Testis (tissue), 5 donors: ENCODE measurements around the gene GPR153. TPM values are rescaled to one million over a fixed set of nuclear protein-coding genes. Genes with fewer than 3 reads are reported as not detected.
A peak's percentile ranks its signal among the peaks of the same experiment; 100 is the strongest.
"Not testable (repeated sequence)": the region's sequence is repeated elsewhere in the genome, so short reads cannot be mapped to it uniquely, and the experiment has no call there.

Experiments
- DNase-seq: peaks from one replicate; pipeline ENCODE4 v3.0.0-alpha.2; 2019
- H3K27ac ChIP-seq, 2 donors: fragments of 200-600 bp; sonication (generic); one replicate each; pipeline ENCODE4 v1.5.1; 2019
- H3K27me3 ChIP-seq: fragments of 200-600 bp; sonication (generic); one replicate; pipeline ENCODE4 v1.5.1; 2019
- H3K36me3 ChIP-seq: fragments of 200-600 bp; sonication (generic); one replicate; pipeline ENCODE4 v1.5.1; 2017; ENCODE audit warnings: low read depth; ENCODE audit errors: missing control alignments
- H3K4me1 ChIP-seq: fragments of 200-600 bp; sonication (generic); one replicate; pipeline ENCODE4 v1.5.1; 2019
- H3K4me3 ChIP-seq, 2 donors: fragments of 200-600 bp; sonication (generic); one replicate each; pipeline ENCODE4 v1.5.1; 2017 to 2019
- H3K9me3 ChIP-seq: fragments of 200-600 bp; sonication (generic); one replicate; pipeline ENCODE4 v1.5.1; 2017
- CTCF ChIP-seq, 3 experiments: fragments of 450-650 bp in 2 of 3; fragments of 200-600 bp in 1 of 3; sonication (generic) in 1 of 3; IDR thresholded peaks; one replicate each; pipeline ENCODE4 v1.5.1; 2016 to 2019; ENCODE audit warnings: antibody characterized with exemption in 3 of 3, mild to moderate bottlenecking in 2 of 3, moderate library complexity in 1 of 3
- POLR2A ChIP-seq: fragments of 450-650 bp; IDR thresholded peaks from one replicate; pipeline ENCODE4 v1.6.1; 2017; ENCODE audit warnings: antibody characterized with exemption, mild to moderate bottlenecking, moderate library complexity
- WGBS, 2 donors: methylation state at CpG; one replicate each; pipeline ENCODE4 v1.1.5; 2018; 5-methylcytosine and 5-hydroxymethylcytosine counted together
- intact Hi-C: fragments of 100-400 bp; cut with DNase I; formaldehyde crosslinking; loops from one replicate; pipeline ENCODE4 v1.15.1; 2023; ENCODE audit warnings: low total_unique reads
- long read RNA-seq, 2 donors: transcript quantifications; one replicate each; lab custom pipeline, GENCODE V29; 2026
- polyA plus RNA-seq: library from polyadenylated mRNA; stranded (reverse); fragments of 350-450 nt; fragmentation: Illumina TruSeq; extraction: RNeasy Lipid Tissue Mini Kit (QIAGEN cat#74804); gene quantifications from one replicate; pipeline ENCODE4 v1.2.3, GENCODE V29; 2014; ENCODE audit warnings: low read depth, low replicate concordance; ENCODE audit not compliant: insufficient read depth
- total RNA-seq, 2 donors: library from RNA; depleted of rRNA; stranded (reverse); fragments of >200 nt; gene quantifications; one replicate each; pipeline ENCODE4 v1.2.3, GENCODE V29; 2016

Gene GPR153
- total RNA-seq (1 to 10 TPM; 5.7 to 6.3 TPM), polyA plus RNA-seq (5.8 TPM)
- long read RNA-seq, donor 1, full-length matches to known transcripts = 9 of 15 reads
- long read RNA-seq, donor 1, partial matches to known transcripts = 6 of 15 reads
- long read RNA-seq, donor 1, other reads (novel, unspliced or antisense) = 0 of 15 reads
- long read RNA-seq, donor 2, full-length matches to known transcripts = 10 of 10 reads
- long read RNA-seq, donor 2, partial matches to known transcripts = 0 of 10 reads
- long read RNA-seq, donor 2, other reads (novel, unspliced or antisense) = 0 of 10 reads

GRCh38 chr1:6260961-6261614 is at the start of gene GPR153:
GPR153 (minus strand) TSS chr1:6261098; CDS start chr1:6254905, 6,193 bp downstream.
- DNase-seq = no peak
- Histone ChIP-seq H3K9me3 (no peaks in the 10 kb centered on the region), H3K4me1 (peaks cover 16% of the 10 kb centered on the region), H3K36me3 (no peaks in the 10 kb centered on the region), H3K27me3 (no peaks in the 10 kb centered on the region), H3K4me3 (peak within 1 kb of the TSS; percentile 60 to 69), H3K27ac (peak within 1 kb of the TSS; percentile 39 to 73)
- TF ChIP-seq POLR2A = no peak
- TF ChIP-seq CTCF (IDR thresholded peaks at IDR 0.05) = no peak
- whole genome bisulfite sequencing, 2 donors = 1 to 6% methylated on average over 16 to 50 of the region's 78 CpGs
- intact Hi-C loops = no loop called here

- no peak overlapping the region for H3K4me3 ChIP-seq
- H3K27me3 ChIP-seq = no peaks in the 10 kb centered on the region
- 91 to 95% methylated on average over 6 to 9 of the region's 9 CpGs for WGBS, 2 donors
- peaks cover 4% of the 10 kb centered on the region for H3K4me1 ChIP-seq
- TF ChIP-seq POLR2A (no peak), CTCF (IDR thresholded peaks at IDR 0.05) (no peak)
- H3K36me3 ChIP-seq = no peaks in the 10 kb centered on the region
- intact Hi-C loops = no loop called here
- no peaks in the 10 kb centered on the region for H3K9me3 ChIP-seq
- no peak for DNase-seq
- no peak overlapping the region for H3K27ac ChIP-seq
Measured at GRCh38 chr1:6310116-6310848, 49.4 kb upstream of the GPR153 start.

- intact Hi-C loops = no loop called here
- H3K36me3 ChIP-seq = no peaks in the 10 kb centered on the region
Measured at GRCh38 chr1:6309564-6309963, 48.7 kb upstream of the GPR153 start.

GRCh38 chr1:6308449-6308848 is 47.6 kb upstream of the GPR153 start:
- H3K9me3 ChIP-seq = no peaks in the 10 kb centered on the region
- H3K36me3 ChIP-seq = no peaks in the 10 kb centered on the region
- H3K4me3 ChIP-seq = no peak overlapping the region
- peaks cover under 1% of the 10 kb centered on the region for H3K4me1 ChIP-seq
- intact Hi-C loops = no loop called here
- TF ChIP-seq POLR2A (no peak), CTCF (IDR thresholded peaks at IDR 0.05) (no peak)
- H3K27ac ChIP-seq = no peak overlapping the region
- no peak for DNase-seq
- 78 to 94% methylated on average over 13 of the region's 13 CpGs for WGBS, 2 donors
- no peaks in the 10 kb centered on the region for H3K27me3 ChIP-seq

More at GRCh38 chr1:6309564-6309963, 48.7 kb upstream of the GPR153 start:
- peaks cover 4% of the 10 kb centered on the region for H3K4me1 ChIP-seq
- WGBS, 2 donors = 87% methylated on average over 7 of the region's 7 CpGs
- no peaks in the 10 kb centered on the region for H3K27me3 ChIP-seq
- TF ChIP-seq POLR2A (no peak), CTCF (IDR thresholded peaks at IDR 0.05) (no peak)
- no peak overlapping the region for H3K4me3 ChIP-seq
- H3K27ac ChIP-seq = no peak overlapping the region
- H3K9me3 ChIP-seq = no peaks in the 10 kb centered on the region
- no peak for DNase-seq

GRCh38 chr1:6307682-6308081 is 46.8 kb upstream of the GPR153 start:
- H3K27me3 ChIP-seq, H3K9me3 ChIP-seq, H3K4me1 ChIP-seq, intact Hi-C loops, DNase-seq, H3K27ac ChIP-seq, H3K4me3 ChIP-seq, H3K36me3 ChIP-seq: not testable (repeated sequence)
- 91 to 96% methylated on average over 7 of the region's 7 CpGs for WGBS, 2 donors
